Activated naive CD8-positive, alpha-beta T cell treated with anti-CD3 and anti-CD28 coated beads for 36 hours (primary cell): Measurements from ENCODE around the gene WNT3. TPM values are rescaled to one million over a fixed set of nuclear protein-coding genes. Genes with fewer than 3 reads are reported as not detected.
A peak's percentile ranks its signal among the peaks of the same experiment; 100 is the strongest.
"Not testable (repeated sequence)": the region's sequence is repeated elsewhere in the genome, so short reads cannot be mapped to it uniquely, and the experiment has no call there.

Experiments used
- DNase-seq: peaks from one replicate; pipeline ENCODE4 v3.0.0; 2021
- H3K27ac Mint-ChIP-seq: one replicate; pipeline ENCODE4 v1.8.0; 2022; ENCODE audit warnings: mild to moderate bottlenecking, moderate library complexity, mixed read lengths
- H3K27me3 Mint-ChIP-seq: one replicate; pipeline ENCODE4 v1.8.0; 2022; ENCODE audit warnings: mild to moderate bottlenecking, mixed read lengths
- H3K36me3 Mint-ChIP-seq: one replicate; pipeline ENCODE4 v1.8.0; 2021; ENCODE audit warnings: mild to moderate bottlenecking, mixed read lengths
- H3K4me1 Mint-ChIP-seq: one replicate; pipeline ENCODE4 v1.8.0; 2021; ENCODE audit warnings: mixed read lengths
- H3K4me3 Mint-ChIP-seq: one replicate; pipeline ENCODE4 v1.8.0; 2022; ENCODE audit warnings: mild to moderate bottlenecking, moderate library complexity, mixed read lengths
- H3K9me3 Mint-ChIP-seq: one replicate; pipeline ENCODE4 v1.8.0; 2022; ENCODE audit warnings: mixed read lengths
- total RNA-seq, 2 experiments: library from RNA; stranded (reverse); gene quantifications; one replicate each; pipeline ENCODE4 v1.2.3, GENCODE V29; 2021

Gene WNT3
- total RNA-seq, 2 experiments from 2014 or later = 0.06 to 0.08 TPM

DNA sequence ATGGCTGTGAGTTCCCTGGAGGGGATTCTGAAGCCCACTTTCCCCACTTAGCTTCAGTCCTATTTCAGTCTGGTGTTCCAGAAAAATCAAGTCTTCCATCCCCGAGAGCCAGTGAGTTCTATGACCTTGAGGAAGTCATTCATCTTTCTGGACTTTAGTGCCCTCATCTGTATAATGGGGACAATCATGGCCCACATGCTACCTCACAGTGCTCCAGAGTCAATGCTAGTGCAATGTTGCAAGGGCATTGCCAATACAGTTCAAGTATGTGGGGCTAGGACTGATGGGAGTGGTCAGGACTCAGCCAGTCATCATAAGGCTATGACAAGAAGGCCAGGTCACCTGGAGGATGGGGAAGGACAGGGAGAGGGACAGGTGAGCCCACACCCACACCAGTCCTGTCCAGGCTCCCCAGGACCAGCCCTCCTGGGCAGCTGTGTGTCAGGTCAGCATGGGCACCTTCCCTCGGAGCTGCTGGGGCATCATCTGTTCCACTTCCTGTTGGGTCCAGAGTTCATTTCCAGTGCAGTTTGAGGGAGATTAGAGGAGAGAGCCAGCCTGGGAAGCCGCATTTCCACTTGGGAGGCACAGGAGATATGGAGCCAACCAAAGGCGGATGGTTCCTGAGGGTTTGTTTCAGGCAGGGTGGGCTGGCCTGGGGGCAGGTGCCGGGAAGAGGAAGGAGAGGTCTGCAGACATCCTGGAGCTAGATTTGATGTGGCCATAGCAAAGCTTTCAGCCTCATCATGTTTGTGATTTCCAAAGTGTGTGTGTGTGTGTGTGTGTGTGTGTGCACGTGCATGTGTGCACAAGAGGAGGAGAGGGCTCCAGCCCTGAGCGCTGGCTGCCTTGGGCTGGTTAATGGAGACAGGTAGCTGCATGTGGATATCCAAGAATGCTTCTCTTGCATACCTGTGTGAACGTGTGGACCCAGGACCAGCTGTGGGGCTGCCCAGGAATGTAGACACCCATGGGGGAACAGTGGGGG lies 29.0 kb upstream of the WNT3 start:
- Mint-ChIP-seq H3K27ac (no peak overlapping the region), H3K4me3 (no peak overlapping the region), H3K27me3 (peaks cover 69% of the 10 kb centered on the region), H3K36me3 (peaks cover 2% of the 10 kb centered on the region), H3K4me1 (no peaks in the 10 kb centered on the region), H3K9me3 (peaks cover 9% of the 10 kb centered on the region)
- no peak for DNase-seq

DNA sequence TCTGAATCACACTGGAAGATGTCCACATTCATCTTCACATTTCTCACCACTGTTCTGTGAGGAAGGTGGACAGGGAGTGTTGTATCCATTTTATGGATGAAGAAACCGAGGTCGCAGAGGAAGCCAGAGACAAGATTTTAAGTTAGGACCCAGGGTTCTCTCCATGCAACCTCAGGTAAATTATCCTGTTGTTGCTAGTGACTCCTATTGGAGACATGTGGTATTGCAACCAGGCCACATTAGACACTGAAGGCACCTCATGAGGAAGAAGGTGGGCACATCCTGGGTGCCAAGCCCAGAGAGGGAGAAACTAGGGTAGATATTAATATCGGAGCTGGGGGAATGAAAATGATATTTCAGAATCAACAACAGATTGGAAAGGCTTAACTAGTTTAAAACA lies 24.3 kb upstream of the WNT3 start:
- Mint-ChIP-seq H3K9me3 (peaks cover 14% of the 10 kb centered on the region), H3K27me3 (peaks cover 68% of the 10 kb centered on the region), H3K36me3 (peaks cover 2% of the 10 kb centered on the region), H3K4me3 (no peak overlapping the region), H3K27ac (no peak overlapping the region), H3K4me1 (peaks cover 3% of the 10 kb centered on the region)
- no peak for DNase-seq

DNA sequence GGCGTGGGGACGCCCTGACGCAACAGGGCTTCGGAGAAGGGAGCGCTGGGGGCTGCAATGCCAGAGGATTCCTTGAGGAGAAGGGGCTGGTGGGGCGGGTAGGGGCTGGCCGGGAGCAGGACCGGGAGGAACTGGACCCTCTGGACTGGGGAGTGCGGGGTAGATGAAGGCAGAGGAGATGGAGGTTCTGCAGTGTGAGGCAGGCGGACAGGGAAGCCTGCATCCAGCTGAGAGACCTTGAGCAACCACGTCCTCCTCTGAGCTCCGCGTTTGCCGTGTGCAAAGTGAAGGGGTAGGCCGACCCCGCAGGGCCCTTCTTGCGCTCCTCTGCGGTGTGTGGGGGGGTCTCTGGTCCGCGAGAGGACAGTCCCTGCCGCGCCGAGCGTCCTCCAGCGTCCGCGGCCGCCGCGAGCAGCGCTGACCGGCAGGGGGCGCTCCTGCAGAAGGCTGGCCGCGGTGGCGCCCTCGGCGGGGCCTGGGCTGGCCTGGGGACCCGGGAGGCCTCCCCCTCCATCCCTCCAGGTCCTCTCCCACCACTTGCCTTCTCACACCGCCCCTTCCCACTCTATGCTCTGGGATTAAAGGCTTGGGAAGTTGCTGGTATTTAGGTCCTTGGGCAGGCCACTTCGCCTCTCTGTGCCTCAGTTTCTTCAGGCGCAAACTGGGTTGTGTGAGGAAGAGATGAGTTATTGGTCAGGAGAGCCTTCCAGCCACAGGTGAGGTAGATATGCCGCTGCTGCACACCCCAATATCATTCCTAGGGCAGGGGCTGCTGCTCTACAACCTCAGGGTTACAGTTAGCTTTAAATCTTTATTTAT lies 23.3 kb upstream of the WNT3 start:
- peaks cover 3% of the 10 kb centered on the region for H3K4me1 Mint-ChIP-seq
- H3K9me3 Mint-ChIP-seq = peaks cover 14% of the 10 kb centered on the region
- H3K27ac Mint-ChIP-seq = no peak overlapping the region
- H3K4me3 Mint-ChIP-seq = no peak overlapping the region
- H3K36me3 Mint-ChIP-seq = peaks cover 2% of the 10 kb centered on the region
- DNase-seq = peak; percentile 38
- H3K27me3 Mint-ChIP-seq = peaks cover 61% of the 10 kb centered on the region

DNA sequence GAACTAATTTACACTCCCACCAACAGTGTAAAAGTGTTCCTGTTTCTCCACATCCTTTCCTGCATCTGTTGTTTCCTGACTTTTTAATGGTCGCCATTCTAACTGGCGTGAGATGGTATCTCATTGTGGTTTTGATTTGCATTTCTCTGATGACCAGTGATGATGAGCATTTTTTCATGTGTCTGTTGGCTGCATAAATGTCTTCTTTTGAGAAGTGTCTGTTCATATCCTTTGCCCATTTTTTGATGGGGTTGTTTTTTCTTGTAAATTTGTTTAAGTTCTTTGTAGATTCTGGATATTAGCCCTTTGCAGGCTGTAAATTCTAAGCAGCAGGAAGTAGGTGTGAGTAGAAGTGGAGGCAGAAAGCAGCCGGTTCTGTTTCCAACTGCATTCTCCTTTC lies 22.1 kb upstream of the WNT3 start:
- H3K27ac Mint-ChIP-seq = not testable (repeated sequence)

DNA sequence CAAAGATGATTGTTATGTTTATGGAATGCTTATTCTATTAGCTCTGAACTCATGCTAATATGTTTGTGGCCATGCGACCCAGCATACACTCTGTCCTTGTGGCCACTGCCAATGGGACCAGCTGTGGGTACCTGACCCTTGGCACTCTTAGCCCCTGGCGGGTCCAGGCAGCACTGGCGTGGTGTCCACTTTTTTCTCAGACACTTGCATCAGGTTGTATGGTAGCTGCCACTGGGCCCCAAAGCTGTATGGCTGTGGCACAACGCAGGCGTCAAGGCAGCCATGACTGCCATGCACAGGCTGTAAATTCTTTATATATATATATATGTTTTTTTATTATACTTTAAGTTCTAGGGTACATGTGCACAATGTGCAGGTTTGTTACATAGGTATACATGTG lies 20.7 kb upstream of the WNT3 start:
- no peak overlapping the region for H3K27ac Mint-ChIP-seq
- H3K9me3 Mint-ChIP-seq = peaks cover 14% of the 10 kb centered on the region
- peaks cover 8% of the 10 kb centered on the region for H3K4me1 Mint-ChIP-seq
- no peak for DNase-seq
- H3K36me3 Mint-ChIP-seq = peaks cover 2% of the 10 kb centered on the region
- H3K4me3 Mint-ChIP-seq = no peak overlapping the region
- peaks cover 58% of the 10 kb centered on the region for H3K27me3 Mint-ChIP-seq

More for the DNA sequence above, 22.1 kb upstream of the WNT3 start:
- not testable (repeated sequence) for H3K4me3 Mint-ChIP-seq, H3K4me1 Mint-ChIP-seq, DNase-seq, H3K36me3 Mint-ChIP-seq
- Mint-ChIP-seq H3K27me3 (peaks cover 63% of the 10 kb centered on the region), H3K9me3 (peaks cover 14% of the 10 kb centered on the region)

DNA sequence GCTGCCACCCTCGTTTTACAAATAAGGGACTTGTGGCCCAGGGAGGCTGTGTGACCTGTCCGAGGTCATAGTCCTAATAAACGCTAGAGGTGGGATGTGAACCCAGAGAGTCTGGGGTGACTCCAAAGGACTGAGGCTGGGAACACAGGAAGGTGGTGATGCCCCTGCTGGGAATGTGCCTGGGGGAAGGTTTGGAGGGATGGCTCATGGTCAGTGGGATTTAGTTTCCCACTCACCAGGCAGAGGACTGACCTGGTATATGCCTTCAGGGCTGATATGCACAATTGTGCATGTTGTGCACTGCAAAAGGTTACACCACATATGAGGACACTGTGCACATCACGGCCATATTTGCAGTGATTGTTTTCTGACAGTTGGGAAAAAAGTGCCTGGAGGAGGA lies 19.0 kb upstream of the WNT3 start:
- Mint-ChIP-seq H3K27me3 (peaks cover 45% of the 10 kb centered on the region), H3K4me1 (peaks cover 8% of the 10 kb centered on the region), H3K36me3 (no peaks in the 10 kb centered on the region), H3K27ac (no peak overlapping the region), H3K9me3 (peaks cover 5% of the 10 kb centered on the region), H3K4me3 (no peak overlapping the region)
- no peak for DNase-seq

DNA sequence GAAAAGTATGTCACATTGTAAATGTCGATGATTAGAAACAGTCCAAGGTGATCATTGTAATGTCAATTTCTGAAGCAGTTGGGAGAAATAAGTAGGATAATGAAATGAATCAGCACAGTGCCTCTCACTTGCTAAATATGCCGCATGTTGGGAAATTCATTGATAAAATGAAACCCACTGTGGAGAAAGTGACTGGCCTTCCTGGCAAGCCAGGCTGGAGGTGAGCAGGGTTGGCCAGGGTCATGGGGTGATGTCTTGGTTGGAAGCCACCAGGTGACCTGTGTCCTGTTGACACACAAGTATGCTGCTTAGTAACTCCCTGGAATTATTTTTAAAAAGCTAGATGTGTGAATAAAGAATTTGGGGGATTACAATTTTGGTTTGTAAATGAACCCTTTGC lies 18.0 kb upstream of the WNT3 start:
- peaks cover 35% of the 10 kb centered on the region for H3K27me3 Mint-ChIP-seq
- DNase-seq = no peak
- H3K9me3 Mint-ChIP-seq = peaks cover 5% of the 10 kb centered on the region
- no peak overlapping the region for H3K4me3 Mint-ChIP-seq
- no peak overlapping the region for H3K27ac Mint-ChIP-seq
- H3K4me1 Mint-ChIP-seq = peaks cover 8% of the 10 kb centered on the region
- H3K36me3 Mint-ChIP-seq = no peaks in the 10 kb centered on the region

DNA sequence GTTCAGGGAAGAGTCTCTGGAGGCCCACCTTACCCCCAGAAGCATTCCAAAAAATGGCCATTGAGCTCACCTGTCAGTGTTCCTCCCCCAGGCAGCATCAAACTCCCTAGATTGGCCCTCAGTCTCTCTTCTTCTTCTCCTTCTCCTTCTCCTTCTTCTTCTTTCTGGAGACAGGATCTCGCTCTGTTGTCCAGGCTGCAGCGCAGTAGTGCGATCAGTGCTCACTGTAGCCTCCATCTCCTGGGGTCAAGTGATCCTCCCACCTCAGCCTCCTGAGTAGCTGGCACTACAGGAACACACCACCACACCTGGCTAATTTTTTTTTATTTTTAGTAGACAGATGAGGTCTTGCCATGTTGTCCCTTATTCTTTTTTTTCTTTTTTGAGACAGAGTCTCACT lies 16.4 kb upstream of the WNT3 start:
- H3K27ac Mint-ChIP-seq = no peak overlapping the region
- H3K4me1 Mint-ChIP-seq = peaks cover 5% of the 10 kb centered on the region
- H3K9me3 Mint-ChIP-seq = peaks cover 3% of the 10 kb centered on the region
- H3K36me3 Mint-ChIP-seq = no peaks in the 10 kb centered on the region
- DNase-seq = no peak
- no peak overlapping the region for H3K4me3 Mint-ChIP-seq
- peaks cover 22% of the 10 kb centered on the region for H3K27me3 Mint-ChIP-seq

DNA sequence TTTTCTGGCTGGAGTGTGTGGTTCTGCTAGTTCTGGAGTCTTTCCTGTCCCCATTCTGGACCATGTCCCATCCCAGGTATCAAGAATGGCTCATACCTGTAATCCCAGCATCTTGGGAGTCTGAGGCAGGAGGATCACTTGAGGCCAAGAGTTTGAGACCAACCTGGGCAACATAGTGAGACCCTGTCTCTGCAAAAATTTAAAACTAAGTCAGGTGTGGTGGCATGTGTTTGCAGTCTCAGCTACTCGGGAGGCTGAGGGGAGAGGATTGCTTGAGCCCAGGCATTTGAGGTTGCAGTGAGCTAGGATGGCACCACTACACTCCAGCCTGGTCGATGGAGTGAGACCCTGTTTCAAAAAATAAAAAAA lies 15.3 kb upstream of the WNT3 start:
- peaks cover 5% of the 10 kb centered on the region for H3K4me1 Mint-ChIP-seq
- H3K27ac Mint-ChIP-seq = no peak overlapping the region
- H3K27me3 Mint-ChIP-seq = peaks cover 21% of the 10 kb centered on the region
- no peak for DNase-seq
- no peaks in the 10 kb centered on the region for H3K36me3 Mint-ChIP-seq
- no peaks in the 10 kb centered on the region for H3K9me3 Mint-ChIP-seq
- H3K4me3 Mint-ChIP-seq = no peak overlapping the region

DNA sequence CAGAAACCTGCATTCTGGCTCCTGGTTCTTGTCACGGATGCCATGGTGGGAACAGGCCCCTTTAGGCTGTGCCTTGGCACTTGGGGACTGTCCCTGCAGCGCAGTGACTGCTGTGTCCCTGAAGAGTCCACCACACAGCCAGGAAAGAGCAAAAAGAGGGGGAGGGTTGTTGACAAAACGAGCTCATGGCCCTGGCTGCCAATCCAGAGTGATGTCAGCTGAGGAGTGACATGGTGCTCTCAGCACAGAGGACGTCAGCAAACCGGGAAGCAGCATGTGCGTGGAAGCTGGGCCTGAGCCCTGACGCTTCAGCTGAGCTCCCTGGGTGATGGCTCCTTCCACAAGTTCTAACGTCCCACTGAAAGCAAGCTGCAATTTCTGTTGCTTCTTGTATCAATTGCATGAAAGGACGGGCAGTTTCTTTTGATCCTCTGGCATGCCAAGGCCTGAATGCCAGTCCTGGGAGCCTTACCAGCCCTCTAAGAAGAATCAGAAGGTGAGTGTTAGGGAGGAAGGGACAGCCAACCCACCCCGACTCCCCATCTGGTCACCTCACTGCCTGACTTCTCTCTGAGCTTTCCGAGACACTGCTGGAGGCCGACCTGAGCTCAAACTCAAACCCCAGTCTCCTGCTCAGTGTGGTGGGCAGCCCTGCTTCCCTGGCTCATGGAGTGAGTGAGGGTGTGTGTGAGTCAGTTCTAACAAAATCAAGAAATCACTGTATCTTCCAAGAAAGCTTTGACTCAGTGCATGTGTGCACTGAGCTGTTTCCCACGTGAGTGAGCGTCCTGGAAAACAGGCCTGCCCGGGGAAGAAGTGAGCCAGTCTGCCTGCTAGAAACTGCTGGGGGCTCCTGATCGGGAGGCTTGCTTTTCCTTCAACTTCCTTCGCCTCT lies 14.7 kb upstream of the WNT3 start:
- no peaks in the 10 kb centered on the region for H3K9me3 Mint-ChIP-seq
- no peak overlapping the region for H3K4me3 Mint-ChIP-seq
- H3K27me3 Mint-ChIP-seq = peaks cover 21% of the 10 kb centered on the region
- H3K4me1 Mint-ChIP-seq = peaks cover 5% of the 10 kb centered on the region
- no peak overlapping the region for H3K27ac Mint-ChIP-seq
- no peak for DNase-seq
- H3K36me3 Mint-ChIP-seq = no peaks in the 10 kb centered on the region

DNA sequence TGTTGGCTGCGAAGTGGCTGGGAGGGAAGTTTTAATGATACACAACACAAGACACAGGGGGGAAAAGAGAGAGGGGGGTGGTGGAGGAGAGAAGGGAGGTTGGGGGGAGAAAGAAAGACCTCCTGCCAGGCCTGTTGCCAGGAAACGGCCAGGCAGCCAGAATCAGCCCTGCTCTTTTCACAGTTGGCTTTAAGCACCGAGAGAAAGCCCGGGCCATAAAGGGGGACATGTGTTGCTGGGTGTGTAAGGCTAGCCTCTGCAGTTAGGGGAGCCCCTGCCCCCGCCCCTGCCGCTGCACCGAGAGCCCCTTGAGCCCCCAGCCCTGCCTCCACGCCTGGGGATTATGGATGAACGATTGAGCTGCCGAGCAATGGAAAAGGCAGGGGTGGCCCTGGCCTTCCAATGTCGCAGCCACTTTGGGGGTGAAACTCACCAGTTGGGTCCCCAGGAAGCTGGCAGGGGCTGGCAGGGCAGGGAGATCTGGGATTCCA lies 13.9 kb upstream of the WNT3 start:
- Mint-ChIP-seq H3K4me3 (no peak overlapping the region), H3K9me3 (no peaks in the 10 kb centered on the region), H3K27me3 (peaks cover 24% of the 10 kb centered on the region), H3K27ac (no peak overlapping the region), H3K36me3 (no peaks in the 10 kb centered on the region), H3K4me1 (peaks cover 5% of the 10 kb centered on the region)
- DNase-seq = no peak

DNA sequence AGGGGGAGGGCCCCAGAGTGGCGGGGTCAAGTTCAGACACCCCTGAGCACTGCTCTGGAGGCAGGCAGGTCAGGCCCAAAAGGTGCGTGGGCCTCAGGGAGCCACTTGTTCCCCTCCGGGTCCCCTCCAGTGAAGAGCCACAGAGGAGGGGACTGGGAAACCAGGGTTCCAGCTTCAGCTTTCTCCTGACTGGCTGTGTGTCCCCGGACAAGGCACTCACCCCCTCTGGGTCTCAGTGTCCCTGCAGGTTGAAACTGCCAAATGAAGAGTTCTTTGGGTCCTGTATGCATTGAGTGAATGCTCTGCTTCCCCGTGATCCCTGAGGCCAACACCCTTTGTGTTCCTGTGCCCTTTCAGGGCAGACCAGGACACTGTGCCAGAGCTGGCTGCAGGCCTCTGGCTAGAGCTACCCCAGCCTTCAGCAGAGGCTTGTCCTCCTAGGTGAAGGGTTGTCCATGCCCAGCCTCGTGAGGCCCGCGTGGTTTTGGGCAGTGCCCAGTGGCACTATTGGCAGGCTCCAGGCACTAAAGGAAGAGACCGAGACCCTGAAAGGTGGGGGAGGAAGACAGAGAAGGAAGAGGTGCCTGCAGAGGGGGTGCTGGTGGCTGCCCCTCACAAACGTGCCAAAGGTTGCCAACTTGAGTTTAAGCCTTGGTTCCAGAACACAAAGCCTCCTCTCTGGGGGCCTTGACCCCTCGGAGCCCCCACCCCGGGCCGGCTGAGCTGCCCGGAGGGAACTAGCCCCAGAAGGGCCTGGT lies 13.3 kb upstream of the WNT3 start:
- Mint-ChIP-seq H3K27me3 (peaks cover 24% of the 10 kb centered on the region), H3K36me3 (no peaks in the 10 kb centered on the region), H3K9me3 (no peaks in the 10 kb centered on the region), H3K4me1 (peaks cover 5% of the 10 kb centered on the region), H3K4me3 (no peak overlapping the region), H3K27ac (no peak overlapping the region)
- DNase-seq = no peak

DNA sequence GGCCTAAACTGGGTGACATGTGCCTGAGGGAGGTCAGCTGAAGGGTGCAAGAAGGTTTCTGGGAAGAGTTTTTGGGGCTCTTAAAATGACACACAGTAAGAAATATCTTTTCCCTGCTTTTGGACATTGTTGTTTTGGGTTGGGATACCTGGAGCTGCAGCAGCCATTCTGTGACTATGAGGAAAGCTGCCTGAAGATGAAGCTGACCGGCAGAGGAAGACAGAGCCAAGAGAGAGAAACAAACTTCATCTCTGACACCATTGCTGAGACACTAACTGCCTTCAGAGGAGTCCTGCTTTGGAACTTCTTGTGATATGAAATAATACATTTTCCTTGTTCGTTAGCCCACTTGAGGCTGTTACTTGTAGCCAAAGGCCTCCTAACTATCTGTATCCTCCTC lies 8.8 kb upstream of the WNT3 start:
- H3K4me3 Mint-ChIP-seq = no peak overlapping the region
- no peaks in the 10 kb centered on the region for H3K4me1 Mint-ChIP-seq
- no peak overlapping the region for H3K27ac Mint-ChIP-seq
- H3K36me3 Mint-ChIP-seq = no peaks in the 10 kb centered on the region
- DNase-seq = no peak
- no peaks in the 10 kb centered on the region for H3K9me3 Mint-ChIP-seq
- H3K27me3 Mint-ChIP-seq = peaks cover 31% of the 10 kb centered on the region

DNA sequence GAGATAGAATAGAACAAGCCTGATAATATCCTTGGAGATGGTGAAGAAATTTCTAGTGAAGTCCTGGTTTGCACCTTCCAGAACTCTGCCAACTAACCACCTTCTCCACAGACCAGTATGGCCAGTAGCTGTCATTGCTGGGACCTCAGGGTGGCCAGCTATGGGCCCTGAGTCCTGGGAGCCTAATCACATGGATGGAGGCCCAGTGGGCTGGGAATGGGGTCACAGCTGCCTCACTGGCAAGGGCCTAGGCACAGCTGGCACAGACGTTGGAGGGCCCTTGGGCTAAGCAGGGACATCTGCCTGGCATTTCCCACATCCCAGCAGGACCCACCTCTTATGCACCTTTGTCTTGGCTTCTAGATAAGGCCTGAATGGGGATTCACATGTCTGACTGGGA lies 7.6 kb upstream of the WNT3 start:
- Mint-ChIP-seq H3K9me3 (no peaks in the 10 kb centered on the region), H3K4me1 (peaks cover 6% of the 10 kb centered on the region), H3K4me3 (no peak overlapping the region), H3K36me3 (no peaks in the 10 kb centered on the region), H3K27ac (no peak overlapping the region), H3K27me3 (peaks cover 43% of the 10 kb centered on the region)
- no peak for DNase-seq
